IPS DF 4.7 (cell line): Measurements from ENCODE around the gene ENOX1.

Experiments used
- DNase-seq: peaks from one replicate; pipeline ENCODE4 v3.0.0-alpha.2; 2013; ENCODE audit warnings: low spot score; ENCODE audit errors: extremely low read depth

Gene ENOX1

GRCh38 chr13:43223216-43223615 is 563.6 kb downstream of the ENOX1 start:
- DNase-seq, result no peak

GRCh38 chr13:43222086-43222485 is 564.7 kb downstream of the ENOX1 start:
- DNase-seq, result no peak

GRCh38 chr13:43221611-43222010 is 565.2 kb downstream of the ENOX1 start:
- DNase-seq, result no peak

- no peak for DNase-seq
These were observed 565.7 kb downstream of the ENOX1 start for GRCh38 chr13:43220873-43221595.

GRCh38 chr13:43214124-43214523 is 572.6 kb downstream of the ENOX1 start:
- no peak for DNase-seq

GRCh38 chr13:43206838-43207237 is 579.9 kb downstream of the ENOX1 start:
- no peak for DNase-seq

GRCh38 chr13:43205416-43205815 is 581.4 kb downstream of the ENOX1 start:
- DNase-seq, result no peak

- DNase-seq, result no peak
These were observed 582.2 kb downstream of the ENOX1 start for GRCh38 chr13:43204591-43204990.

- no peak for DNase-seq
These were observed 583.0 kb downstream of the ENOX1 start for GRCh38 chr13:43203781-43204180.

GRCh38 chr13:43200736-43201135 is 586.0 kb downstream of the ENOX1 start:
- DNase-seq, result no peak

GRCh38 chr13:43200307-43200706 is 586.5 kb downstream of the ENOX1 start:
- no peak for DNase-seq

GRCh38 chr13:43196750-43197370 is 589.9 kb downstream of the ENOX1 start:
- DNase-seq, result no peak

- no peak for DNase-seq
These were observed 590.6 kb downstream of the ENOX1 start for GRCh38 chr13:43196086-43196621.

- DNase-seq, result no peak
These were observed 591.2 kb downstream of the ENOX1 start for GRCh38 chr13:43195551-43195950.

GRCh38 chr13:43195112-43195511 is 591.7 kb downstream of the ENOX1 start:
- no peak for DNase-seq

- no peak for DNase-seq
These were observed 592.9 kb downstream of the ENOX1 start for GRCh38 chr13:43193789-43194420.

- no peak for DNase-seq
These were observed 595.2 kb downstream of the ENOX1 start for GRCh38 chr13:43191546-43191945.

- no peak for DNase-seq
These were observed 601.5 kb downstream of the ENOX1 start for GRCh38 chr13:43185226-43185625.

- DNase-seq, result no peak
These were observed 605.9 kb downstream of the ENOX1 start for GRCh38 chr13:43180837-43181236.

GRCh38 chr13:43180036-43180660 is 606.6 kb downstream of the ENOX1 start:
- no peak for DNase-seq

- DNase-seq, result no peak
These were observed 615.3 kb downstream of the ENOX1 start for GRCh38 chr13:43171489-43171888.

GRCh38 chr13:43170506-43170905 is 616.3 kb downstream of the ENOX1 start:
- DNase-seq, result no peak
